Fibroblast of villous mesenchyme (primary cell): ENCODE results near the gene HMGCS1. TPM values are rescaled to one million over a fixed set of nuclear protein-coding genes. Genes with fewer than 3 reads are reported as not detected.
"Not testable (repeated sequence)": the region's sequence is repeated elsewhere in the genome, so short reads cannot be mapped to it uniquely, and the experiment has no call there.

ENCODE experiments used
- DNase-seq: peaks from one replicate; pipeline ENCODE4 v3.0.0-alpha.2; 2010; ENCODE audit warnings: low read depth
- H3K4me3 ChIP-seq: 2 replicates; pipeline ENCODE4 v1.5.1; 2011; ENCODE audit warnings: low read depth, mild to moderate bottlenecking, low read length
- total RNA-seq: library from RNA; depleted of rRNA; stranded (reverse); fragments of >200 nt; gene quantifications from 2 replicates; pipeline ENCODE4 v1.2.3, GENCODE V29; 2012
- TF ChIP-seq, protein P1 (sequence below): IDR thresholded peaks from 2 replicates; pipeline ENCODE4 v1.5.1; 2012; ENCODE audit warnings: low read depth, mild to moderate bottlenecking, low read length; ENCODE audit not compliant: insufficient read depth

Gene HMGCS1
- total RNA-seq, 1 donor = 220 TPM

DNA sequence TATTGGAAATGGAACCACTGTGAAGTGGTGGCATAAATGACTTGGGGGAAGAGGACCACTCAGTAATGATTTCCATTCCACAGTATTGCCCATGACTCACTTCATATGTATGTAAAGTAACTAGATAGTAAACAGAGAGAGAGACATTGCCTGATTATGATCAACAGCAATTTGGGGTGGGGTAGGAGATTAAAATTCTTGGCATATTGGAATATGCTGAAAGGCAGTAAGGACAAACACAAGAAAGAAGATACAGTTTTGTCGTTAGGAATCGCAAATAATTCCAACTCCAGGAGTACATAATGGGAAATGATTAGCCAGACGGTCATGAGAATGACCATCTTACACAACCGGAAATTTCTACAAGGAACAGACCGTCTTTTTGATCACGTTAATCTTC lies 1.5 kb upstream of the HMGCS1 start:
- H3K4me3 ChIP-seq = no peak overlapping the region
- TF ChIP-seq, protein P1, sequence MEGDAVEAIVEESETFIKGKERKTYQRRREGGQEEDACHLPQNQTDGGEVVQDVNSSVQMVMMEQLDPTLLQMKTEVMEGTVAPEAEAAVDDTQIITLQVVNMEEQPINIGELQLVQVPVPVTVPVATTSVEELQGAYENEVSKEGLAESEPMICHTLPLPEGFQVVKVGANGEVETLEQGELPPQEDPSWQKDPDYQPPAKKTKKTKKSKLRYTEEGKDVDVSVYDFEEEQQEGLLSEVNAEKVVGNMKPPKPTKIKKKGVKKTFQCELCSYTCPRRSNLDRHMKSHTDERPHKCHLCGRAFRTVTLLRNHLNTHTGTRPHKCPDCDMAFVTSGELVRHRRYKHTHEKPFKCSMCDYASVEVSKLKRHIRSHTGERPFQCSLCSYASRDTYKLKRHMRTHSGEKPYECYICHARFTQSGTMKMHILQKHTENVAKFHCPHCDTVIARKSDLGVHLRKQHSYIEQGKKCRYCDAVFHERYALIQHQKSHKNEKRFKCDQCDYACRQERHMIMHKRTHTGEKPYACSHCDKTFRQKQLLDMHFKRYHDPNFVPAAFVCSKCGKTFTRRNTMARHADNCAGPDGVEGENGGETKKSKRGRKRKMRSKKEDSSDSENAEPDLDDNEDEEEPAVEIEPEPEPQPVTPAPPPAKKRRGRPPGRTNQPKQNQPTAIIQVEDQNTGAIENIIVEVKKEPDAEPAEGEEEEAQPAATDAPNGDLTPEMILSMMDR = no peak
- no peak for DNase-seq

DNA sequence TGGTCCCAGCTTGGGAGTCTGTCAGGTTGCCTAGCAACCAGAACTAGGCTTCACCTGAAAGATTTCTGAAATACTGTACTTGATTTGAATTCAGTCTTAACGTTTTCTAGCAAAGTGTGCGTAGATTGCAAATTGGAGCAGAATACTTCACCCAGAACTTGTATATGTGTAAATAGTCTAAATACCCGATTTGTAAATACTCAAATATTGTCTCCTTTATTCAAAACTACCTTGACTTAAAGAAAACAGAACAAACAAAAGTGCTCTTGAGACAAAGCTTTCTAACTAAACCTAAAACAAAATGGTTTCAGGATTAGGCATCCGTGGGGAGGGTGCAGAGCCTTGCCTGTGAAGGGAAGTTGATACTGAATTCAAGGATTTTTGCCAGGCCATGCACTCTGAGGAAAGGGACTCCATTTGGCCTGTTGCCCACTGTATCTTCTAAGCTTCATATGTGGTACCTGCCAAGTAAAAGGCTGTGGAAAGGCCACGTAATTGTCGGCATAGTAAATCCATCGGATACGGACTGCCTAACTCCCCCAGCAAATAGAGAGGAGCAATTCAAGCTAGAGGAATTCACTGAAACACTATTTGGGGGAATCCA lies 744 bp upstream of the HMGCS1 start:
- TF ChIP-seq, protein P1 = no peak
- peak overlapping the region; percentile 41 for H3K4me3 ChIP-seq
- DNase-seq = no peak

DNA sequence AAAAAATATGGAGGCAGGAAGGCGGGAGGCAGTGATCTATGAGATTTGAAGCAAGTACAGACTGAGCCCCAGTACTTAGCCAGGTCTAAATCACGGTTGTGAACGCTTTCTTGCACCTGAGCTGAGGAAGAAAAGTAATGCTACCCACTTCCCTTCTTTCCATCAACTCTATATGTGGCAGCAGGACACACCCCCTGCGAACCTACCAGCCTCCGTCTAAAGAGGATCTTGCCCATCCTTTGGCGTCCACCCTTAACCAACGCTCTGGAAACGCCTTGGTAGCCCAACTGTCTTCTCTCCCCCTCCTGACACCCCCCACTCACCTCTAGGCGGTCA lies 545 bp downstream of the HMGCS1 start:
- TF ChIP-seq, protein P1 = no peak
- peak; percentile 23 for DNase-seq
- H3K4me3 ChIP-seq = peak overlapping the region; percentile 98

DNA sequence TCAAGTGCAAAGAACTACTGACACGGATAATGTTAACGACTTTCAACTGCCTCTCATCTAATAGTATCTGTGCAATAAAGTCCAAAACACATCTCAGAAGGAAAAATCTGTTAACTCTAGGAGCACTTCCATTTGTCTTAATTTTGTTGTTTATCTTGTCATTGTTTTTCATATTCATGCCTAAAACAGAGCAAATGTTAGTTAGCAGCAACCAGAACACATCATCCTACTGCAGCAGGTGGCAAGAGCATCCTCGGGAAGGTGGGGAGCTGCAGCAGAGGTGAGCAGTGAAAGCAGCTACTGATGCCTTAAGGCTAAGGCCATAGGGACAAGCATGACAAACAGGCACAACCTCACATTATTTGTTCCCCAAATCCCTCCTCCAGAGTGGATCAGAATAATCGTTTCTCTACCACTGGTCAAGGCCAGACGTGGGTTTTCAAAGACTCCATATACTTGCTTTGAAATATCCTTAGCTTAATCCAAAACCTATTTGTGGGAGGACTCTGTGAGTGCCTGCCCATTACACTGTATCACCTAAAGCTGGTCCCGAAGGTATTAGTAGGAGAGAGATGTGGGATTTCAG lies 1.0 kb downstream of the HMGCS1 start:
- TF ChIP-seq, protein P1 = no peak
- peak overlapping the region; percentile 98 for H3K4me3 ChIP-seq
- no peak for DNase-seq

DNA sequence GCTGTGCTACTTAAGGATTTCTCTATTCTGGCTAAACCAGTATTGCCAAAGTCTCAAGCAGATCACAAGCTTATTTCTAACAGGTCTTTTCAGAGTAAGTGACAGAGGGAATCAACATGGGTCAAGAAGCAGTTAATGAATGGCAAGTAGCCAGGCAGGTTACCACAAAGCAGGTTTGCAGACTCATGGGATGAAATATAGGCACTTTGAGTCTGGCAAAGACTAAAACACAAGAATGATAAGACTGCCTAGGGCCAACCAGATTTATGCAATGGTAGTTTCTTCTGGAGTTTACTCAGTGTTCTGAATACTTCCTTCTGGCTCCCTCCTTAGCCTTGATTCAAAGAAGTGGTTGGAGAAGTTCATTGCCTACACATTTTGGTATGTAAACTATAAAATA lies 3.6 kb downstream of the HMGCS1 start:
- H3K4me3 ChIP-seq = no peak overlapping the region
- DNase-seq = no peak
- TF ChIP-seq, protein P1 = no peak

DNA sequence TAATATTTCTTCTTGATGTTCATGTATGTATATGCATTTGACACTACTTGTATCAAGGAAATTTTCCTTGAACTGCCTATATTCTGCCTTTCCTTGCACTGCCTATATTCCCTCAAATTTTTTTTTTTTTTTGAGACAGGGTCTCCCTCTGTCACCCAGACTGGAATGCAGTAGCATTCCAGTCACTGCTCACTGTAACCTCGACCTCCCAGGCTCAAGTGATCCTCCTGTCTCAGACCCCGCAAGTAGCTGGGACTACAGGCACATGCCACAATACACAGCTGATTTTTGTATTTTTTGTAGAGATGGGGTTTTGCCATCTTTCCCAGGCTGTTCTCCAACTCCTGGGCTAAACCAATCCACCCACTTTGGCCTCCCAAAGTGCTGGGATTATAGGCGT lies 4.1 kb downstream of the HMGCS1 start:
- DNase-seq = no peak
- H3K4me3 ChIP-seq = no peak overlapping the region
- TF ChIP-seq, protein P1 = no peak

DNA sequence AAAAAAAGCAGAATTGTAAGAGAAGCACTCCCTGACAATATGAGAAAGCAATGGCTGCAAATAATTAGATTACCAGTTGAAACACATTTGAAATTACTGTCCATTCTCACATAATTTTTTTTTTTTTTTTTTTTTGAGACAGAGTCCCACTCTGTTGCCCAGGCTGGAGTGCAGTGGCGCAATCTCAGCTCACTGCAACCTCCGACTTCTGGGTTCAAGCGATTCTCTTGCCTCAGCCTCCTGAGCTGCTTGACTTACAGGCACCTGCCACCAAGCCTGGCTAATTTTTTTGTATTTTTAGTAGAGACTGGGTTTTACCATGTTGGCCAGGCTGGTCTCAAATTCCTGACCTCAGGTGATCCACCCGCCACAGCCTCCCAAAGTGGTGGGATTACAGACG lies 6.3 kb downstream of the HMGCS1 start:
- DNase-seq, H3K4me3 ChIP-seq: not testable (repeated sequence)
